A673 (cell line): Measurements from ENCODE around the gene STIM1.

ENCODE experiments used
- EZH2 ChIP-seq: fragments of 200-600 bp; sonication (generic); IDR thresholded peaks from 2 replicates; pipeline ENCODE4 v1.6.1; 2017; ENCODE audit warnings: borderline replicate concordance, low read depth, mild to moderate bottlenecking, mixed read lengths, antibody characterized with exemption, low read length; ENCODE audit not compliant: poor library complexity, severe bottlenecking
- TF ChIP-seq, protein P1 (sequence below): fragments of 300-800, 200-600 bp; sonication (generic); conservative IDR thresholded peaks from 2 replicates; pipeline ENCODE4 v1.5.1; 2017; ENCODE audit warnings: low read depth, mild to moderate bottlenecking, antibody characterized with exemption, low read length, moderate library complexity, mixed read lengths

DNA sequence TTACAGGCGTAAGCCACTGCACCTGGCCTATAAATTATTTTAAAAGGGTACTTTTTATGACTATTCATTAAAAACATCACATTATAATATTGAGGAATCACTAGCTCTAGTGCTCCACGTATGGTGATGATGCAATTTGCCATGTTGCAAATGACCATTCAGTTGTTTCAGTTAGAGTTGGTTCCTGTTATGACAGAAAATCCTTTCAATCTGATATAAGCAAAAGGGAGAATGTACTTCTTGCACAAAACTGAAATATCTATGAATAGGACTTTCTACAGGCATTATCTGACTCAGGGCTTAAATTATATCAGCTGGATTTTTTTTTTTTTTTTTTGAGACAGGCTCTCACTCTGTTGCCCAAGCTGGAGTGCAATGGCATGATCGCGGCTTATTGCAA, 193.5 kb downstream of the STIM1 start:
- TF ChIP-seq, protein P1, sequence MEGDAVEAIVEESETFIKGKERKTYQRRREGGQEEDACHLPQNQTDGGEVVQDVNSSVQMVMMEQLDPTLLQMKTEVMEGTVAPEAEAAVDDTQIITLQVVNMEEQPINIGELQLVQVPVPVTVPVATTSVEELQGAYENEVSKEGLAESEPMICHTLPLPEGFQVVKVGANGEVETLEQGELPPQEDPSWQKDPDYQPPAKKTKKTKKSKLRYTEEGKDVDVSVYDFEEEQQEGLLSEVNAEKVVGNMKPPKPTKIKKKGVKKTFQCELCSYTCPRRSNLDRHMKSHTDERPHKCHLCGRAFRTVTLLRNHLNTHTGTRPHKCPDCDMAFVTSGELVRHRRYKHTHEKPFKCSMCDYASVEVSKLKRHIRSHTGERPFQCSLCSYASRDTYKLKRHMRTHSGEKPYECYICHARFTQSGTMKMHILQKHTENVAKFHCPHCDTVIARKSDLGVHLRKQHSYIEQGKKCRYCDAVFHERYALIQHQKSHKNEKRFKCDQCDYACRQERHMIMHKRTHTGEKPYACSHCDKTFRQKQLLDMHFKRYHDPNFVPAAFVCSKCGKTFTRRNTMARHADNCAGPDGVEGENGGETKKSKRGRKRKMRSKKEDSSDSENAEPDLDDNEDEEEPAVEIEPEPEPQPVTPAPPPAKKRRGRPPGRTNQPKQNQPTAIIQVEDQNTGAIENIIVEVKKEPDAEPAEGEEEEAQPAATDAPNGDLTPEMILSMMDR, result no peak
- TF ChIP-seq EZH2, result no peak
